ENCODE measurements around the gene CPHXL. TPM values are rescaled to one million over a fixed set of nuclear protein-coding genes. Genes with fewer than 3 reads are reported as not detected.
A peak's percentile ranks its signal among the peaks of the same experiment; 100 is the strongest.

CPHXL gene
- polyA plus RNA-seq, 1 of the 3 experiments (the other 2 are of a cell fraction), result not detected

GRCh38 chr16:75763204-75763603 lies 36.9 kb upstream of the CPHXL start:
- ChIA-PET POLR2A (no interaction called here), CTCF (interaction anchor here (1.0 to 2.2 kb wide), 12 partner anchors 13 to 1409 kb away, joined by 3 to 17 read pairs (median 7); partner anchors contain the start of gene ADAT1)
- H3K9ac ChIP-seq, result no peak overlapping the region
- H3K27ac ChIP-seq (ENCODE audit: low read depth in 2 of 2, low read length in 1 of 2), result no peak overlapping the region
- no peaks in the 10 kb centered on the region for H4K20me1 ChIP-seq (ENCODE audit: insufficient read depth)
- no peak overlapping the region for H2AFZ ChIP-seq (ENCODE audit: low read depth)
- DNase-seq, result no peak
- H3K9me2 ChIP-seq, result no peaks in the 10 kb centered on the region
- H3K4me1 ChIP-seq (ENCODE audit: control insufficient read depth in 1 of 2, insufficient read depth in 2 of 2, low read depth in 1 of 2, low read length in 1 of 2), result no peaks in the 10 kb centered on the region
- H3K4me2 ChIP-seq, result no peak overlapping the region
- no peaks in the 10 kb centered on the region for H3K36me3 ChIP-seq (replicated peaks in 1 of 2; ENCODE audit: control insufficient read depth in 1 of 2, insufficient read depth in 2 of 2, low read length in 1 of 2)
- H3F3A ChIP-seq (replicated peaks; ENCODE audit: insufficient read depth), result no peaks in the 10 kb centered on the region
- H3K9me3 ChIP-seq, result no peaks in the 10 kb centered on the region
- no peak overlapping the region for H3K4me3 ChIP-seq (ENCODE audit: low read depth in 2 of 2, low read length in 1 of 2)
- H3K27me3 ChIP-seq (ENCODE audit: insufficient read depth), result no peaks in the 10 kb centered on the region
- no peaks in the 10 kb centered on the region for H3K79me2 ChIP-seq (ENCODE audit: insufficient read depth)
- TF ChIP-seq RFX5 (IDR thresholded peaks at IDR 0.05; ENCODE audit: low read length) (peak; percentile 52; the same call in 1 of the 2 replicates), NRF1 (IDR thresholded peaks at IDR 0.05; ENCODE audit: low read depth, low read length) (no peak)
- 83% methylated on average over 3 of the region's 3 CpGs for WGBS (ENCODE audit: low lambda C conversion rate)

GRCh38 chr16:75762746-75763145 lies 36.5 kb upstream of the CPHXL start:
- Histone ChIP-seq H4K20me1 (ENCODE audit: insufficient read depth) (no peaks in the 10 kb centered on the region), H3K27me3 (ENCODE audit: insufficient read depth) (no peaks in the 10 kb centered on the region), H2AFZ (ENCODE audit: low read depth) (no peak overlapping the region), H3K9me3 (no peaks in the 10 kb centered on the region), H3K27ac (ENCODE audit: low read depth in 2 of 2, low read length in 1 of 2) (no peak overlapping the region), H3K4me2 (no peak overlapping the region), H3K4me1 (ENCODE audit: control insufficient read depth in 1 of 2, insufficient read depth in 2 of 2, low read depth in 1 of 2, low read length in 1 of 2) (no peaks in the 10 kb centered on the region), H3K9me2 (no peaks in the 10 kb centered on the region), H3F3A (replicated peaks; ENCODE audit: insufficient read depth) (no peaks in the 10 kb centered on the region), H3K36me3 (replicated peaks in 1 of 2; ENCODE audit: control insufficient read depth in 1 of 2, insufficient read depth in 2 of 2, low read length in 1 of 2) (no peaks in the 10 kb centered on the region), H3K4me3 (ENCODE audit: low read depth in 2 of 2, low read length in 1 of 2) (no peak overlapping the region), H3K79me2 (ENCODE audit: insufficient read depth) (no peaks in the 10 kb centered on the region), H3K9ac (no peak overlapping the region)
- TF ChIP-seq ELF1 (IDR thresholded peaks at IDR 0.05), result no peak
- TF ChIP-seq YY1 (IDR thresholded peaks at IDR 0.05; ENCODE audit: low read depth), result no peak
- no peak for TF ChIP-seq POLR2AphosphoS5 (IDR thresholded peaks at IDR 0.05; ENCODE audit: low read depth, low read length)
- TF ChIP-seq NFIC (IDR thresholded peaks at IDR 0.05; ENCODE audit: borderline replicate concordance), result no peak
- TF ChIP-seq RFX5 (IDR thresholded peaks at IDR 0.05; ENCODE audit: low read length), result no peak
- no peak for TF ChIP-seq USF2 (IDR thresholded peaks at IDR 0.05; ENCODE audit: borderline replicate concordance, low read depth, low read length)
- no peak for TF ChIP-seq RCOR1 (IDR thresholded peaks at IDR 0.05; ENCODE audit: low read length)
- ChIA-PET POLR2A (no interaction called here), CTCF (interaction anchor here (1.7 to 2.2 kb wide), 2 partner anchors 18 to 290 kb away, joined by 8 to 17 read pairs; no protein-coding TSS in a partner anchor)
- 51% methylated on average over 2 of the region's 2 CpGs for WGBS (ENCODE audit: low lambda C conversion rate)
- no peak for DNase-seq

GRCh38 chr16:75761108-75761507 lies 34.8 kb upstream of the CPHXL start:
- ChIA-PET POLR2A (no interaction called here), CTCF (interaction anchor here (1.0 to 1.2 kb wide), 2 partner anchors 51 to 289 kb away, joined by 3 to 4 read pairs; no protein-coding TSS in a partner anchor)
- H3K4me1 ChIP-seq (ENCODE audit: control insufficient read depth in 1 of 2, insufficient read depth in 2 of 2, low read depth in 1 of 2, low read length in 1 of 2), result no peaks in the 10 kb centered on the region
- H3K27ac ChIP-seq (ENCODE audit: low read depth in 2 of 2, low read length in 1 of 2), result no peak overlapping the region
- H3K9me3 ChIP-seq, result no peaks in the 10 kb centered on the region
- no peak overlapping the region for H2AFZ ChIP-seq (ENCODE audit: low read depth)
- no peaks in the 10 kb centered on the region for H3K27me3 ChIP-seq (ENCODE audit: insufficient read depth)
- no peaks in the 10 kb centered on the region for H3K36me3 ChIP-seq (replicated peaks in 1 of 2; ENCODE audit: control insufficient read depth in 1 of 2, insufficient read depth in 2 of 2, low read length in 1 of 2)
- DNase-seq, result no peak
- H3K79me2 ChIP-seq (ENCODE audit: insufficient read depth), result no peaks in the 10 kb centered on the region
- no peak overlapping the region for H3K4me3 ChIP-seq (ENCODE audit: low read depth in 2 of 2, low read length in 1 of 2)
- no peaks in the 10 kb centered on the region for H3F3A ChIP-seq (replicated peaks; ENCODE audit: insufficient read depth)
- 62% methylated on average over 7 of the region's 7 CpGs for WGBS (ENCODE audit: low lambda C conversion rate)
- no peaks in the 10 kb centered on the region for H3K9me2 ChIP-seq
- no peak overlapping the region for H3K9ac ChIP-seq
- no peaks in the 10 kb centered on the region for H4K20me1 ChIP-seq (ENCODE audit: insufficient read depth)
- H3K4me2 ChIP-seq, result no peak overlapping the region
- TF ChIP-seq PBX3 (IDR thresholded peaks at IDR 0.05) (no peak), NFIC (IDR thresholded peaks at IDR 0.05; ENCODE audit: borderline replicate concordance) (no peak), EP300 (IDR thresholded peaks at IDR 0.05; ENCODE audit: borderline replicate concordance in 1 of 2, low read depth in 1 of 2, low read length in 1 of 2) (no peak), SMC3 (IDR thresholded peaks at IDR 0.05; ENCODE audit: low read depth, low read length) (no peak), YY1 (IDR thresholded peaks at IDR 0.05; ENCODE audit: low read depth) (no peak), SIN3A (IDR thresholded peaks at IDR 0.05; ENCODE audit: borderline replicate concordance, low read depth, low read length) (no peak), TCF12 (IDR thresholded peaks at IDR 0.05) (no peak), ZBTB33 (IDR thresholded peaks at IDR 0.05; ENCODE audit: borderline replicate concordance, low read depth) (no peak), USF2 (IDR thresholded peaks at IDR 0.05; ENCODE audit: borderline replicate concordance, low read depth, low read length) (no peak), TEAD4 (IDR thresholded peaks at IDR 0.05; ENCODE audit: borderline replicate concordance, insufficient read depth) (no peak), MAX (IDR thresholded peaks at IDR 0.05; ENCODE audit: low read depth) (no peak), RXRA (IDR thresholded peaks at IDR 0.05; ENCODE audit: borderline replicate concordance, low read depth) (no peak), NRF1 (IDR thresholded peaks at IDR 0.05; ENCODE audit: low read depth, low read length) (no peak)

All from SK-N-SH (cell line).